Activated T-cell treated with anti-CD3 and anti-CD28 coated beads, Interleukin-2, amount 50 U/mL, for 1 hour (primary cell): ENCODE data around the gene POLR3H.

Source experiments
- DNase-seq: peaks from one replicate; pipeline ENCODE4 v3.0.0-alpha.2; 2020

Gene POLR3H

GRCh38 chr22:41479671-41480396 is 64.4 kb downstream of the POLR3H start:
- no peak for DNase-seq

- DNase-seq, result no peak
Measured at GRCh38 chr22:41478891-41479521, 65.3 kb downstream of the POLR3H start.

- DNase-seq, result no peak
Measured at GRCh38 chr22:41478473-41478872, 65.8 kb downstream of the POLR3H start.
